OCI-LY1 (cell line): ENCODE data around the gene ASB6.

ENCODE experiments used
- H2AFZ ChIP-seq: fragments of 200-600 bp; sonication (generic), shearing (Covaris generic); 2 replicates; pipeline ENCODE4 v1.6.0; 2014; ENCODE audit warnings: antibody characterized with exemption, mild to moderate bottlenecking, low read length
- H3F3A ChIP-seq: fragments of 200-600 bp; sonication (generic), shearing (Covaris generic); 2 replicates; pipeline ENCODE4 v1.6.0; 2014; ENCODE audit warnings: mild to moderate bottlenecking, antibody characterized with exemption, low read length, moderate library complexity; ENCODE audit not compliant: insufficient read depth
- H3K27ac ChIP-seq: fragments of 200-600 bp; sonication (generic); 2 replicates; pipeline ENCODE4 v1.5.1; 2014; ENCODE audit warnings: low read length, mixed run types, mild to moderate bottlenecking, low read depth; ENCODE audit not compliant: poor library complexity, severe bottlenecking
- H3K27me3 ChIP-seq: fragments of 200-600 bp; sonication (generic); 2 replicates; pipeline ENCODE4 v1.6.0; 2014; ENCODE audit warnings: antibody characterized with exemption, mild to moderate bottlenecking, low read length, moderate library complexity; ENCODE audit not compliant: insufficient read depth
- H3K36me3 ChIP-seq: fragments of 200-600 bp; sonication (generic); 2 replicates; pipeline ENCODE4 v1.6.1; 2014; ENCODE audit warnings: mild to moderate bottlenecking, antibody characterized with exemption, low read length, moderate library complexity, mixed read lengths; ENCODE audit not compliant: insufficient read depth
- H3K4me1 ChIP-seq: fragments of 200-600 bp; sonication (generic); 2 replicates; pipeline ENCODE4 v1.5.1; 2014; ENCODE audit warnings: mild to moderate bottlenecking, low read length, moderate library complexity; ENCODE audit not compliant: insufficient read depth, severe bottlenecking
- H3K4me2 ChIP-seq: fragments of 200-600 bp; sonication (generic), shearing (Covaris generic); 2 replicates; pipeline ENCODE4 v1.6.1; 2014; ENCODE audit warnings: low read length
- H3K4me3 ChIP-seq: fragments of 200-600 bp; sonication (generic); 2 replicates; pipeline ENCODE4 v1.5.1; 2014; ENCODE audit warnings: low read length, low read depth, mild to moderate bottlenecking, mixed read lengths; ENCODE audit not compliant: poor library complexity, severe bottlenecking
- H3K79me2 ChIP-seq: fragments of 200-600 bp; shearing (Covaris generic); 2 replicates; pipeline ENCODE4 v1.6.1; 2016; ENCODE audit warnings: mixed run types, low read length, mixed read lengths; ENCODE audit not compliant: insufficient read depth
- H3K9ac ChIP-seq: fragments of 200-600 bp; sonication (generic), shearing (Covaris generic); 2 replicates; pipeline ENCODE4 v1.6.1; 2014; ENCODE audit warnings: mild to moderate bottlenecking, low read length, mixed read lengths
- H3K9me2 ChIP-seq: fragments of 200-600 bp; sonication (generic), shearing (Covaris generic); 2 replicates; pipeline ENCODE4 v1.6.1; 2014; ENCODE audit warnings: low read depth, mild to moderate bottlenecking, low read length, mixed read lengths
- H3K9me3 ChIP-seq: fragments of 200-600 bp; shearing (Covaris generic); 2 replicates; pipeline ENCODE4 v1.6.1; 2014; ENCODE audit warnings: low read length, mixed read lengths
- H4K20me1 ChIP-seq: fragments of 200-600 bp; sonication (generic), shearing (Covaris generic); 2 replicates; pipeline ENCODE4 v1.6.0; 2016; ENCODE audit warnings: mild to moderate bottlenecking, low read length; ENCODE audit not compliant: insufficient read depth
- CTCF ChIP-seq: fragments of 200-600 bp; sonication (generic), shearing (Covaris generic); IDR thresholded peaks from 2 replicates; pipeline ENCODE4 v1.5.1; 2017; ENCODE audit warnings: mild to moderate bottlenecking, antibody characterized with exemption, low read length, moderate library complexity, mixed read lengths
- EZH2 ChIP-seq: fragments of 200-600 bp; sonication (generic), shearing (Covaris generic); IDR thresholded peaks from 2 replicates; pipeline ENCODE4 v1.8.0; 2017; ENCODE audit warnings: borderline replicate concordance, mixed run types, mild to moderate bottlenecking, antibody characterized with exemption, low read length, moderate library complexity, mixed read lengths

Gene ASB6

GRCh38 chr9:129639756-129640085, 2.2 kb downstream of the ASB6 start:
- H3K79me2 ChIP-seq: no peaks in the 10 kb centered on the region
- H3K9ac ChIP-seq: no peak overlapping the region
- peaks cover 42% of the 10 kb centered on the region for H3K36me3 ChIP-seq
- no peaks in the 10 kb centered on the region for H3K9me3 ChIP-seq
- peaks cover 18% of the 10 kb centered on the region for H3K4me1 ChIP-seq
- H4K20me1 ChIP-seq: no peaks in the 10 kb centered on the region
- no peaks in the 10 kb centered on the region for H3F3A ChIP-seq
- no peaks in the 10 kb centered on the region for H3K9me2 ChIP-seq
- no peak overlapping the region for H2AFZ ChIP-seq
- no peak overlapping the region for H3K4me3 ChIP-seq
- H3K4me2 ChIP-seq: no peak overlapping the region
- no peak overlapping the region for H3K27ac ChIP-seq
- H3K27me3 ChIP-seq: no peaks in the 10 kb centered on the region
- TF ChIP-seq CTCF: no peak
- no peak for TF ChIP-seq EZH2

- H4K20me1 ChIP-seq: no peaks in the 10 kb centered on the region
Measured at GRCh38 chr9:129639034-129639630, 2.8 kb downstream of the ASB6 start.

GRCh38 chr9:129637673-129638439, 4.1 kb downstream of the ASB6 start:
- Histone ChIP-seq H3K79me2 (no peaks in the 10 kb centered on the region), H3K9ac (no peak overlapping the region), H3K27ac (no peak overlapping the region), H3K27me3 (no peaks in the 10 kb centered on the region), H3F3A (no peaks in the 10 kb centered on the region), H3K4me3 (no peak overlapping the region), H4K20me1 (no peaks in the 10 kb centered on the region), H3K9me2 (no peaks in the 10 kb centered on the region), H2AFZ (no peak overlapping the region), H3K36me3 (peaks cover 61% of the 10 kb centered on the region), H3K4me1 (peaks cover 18% of the 10 kb centered on the region), H3K9me3 (no peaks in the 10 kb centered on the region), H3K4me2 (no peak overlapping the region)
- no peak for TF ChIP-seq CTCF
- no peak for TF ChIP-seq EZH2

More at GRCh38 chr9:129639034-129639630, 2.8 kb downstream of the ASB6 start:
- peaks cover 18% of the 10 kb centered on the region for H3K4me1 ChIP-seq
- H3K79me2 ChIP-seq: no peaks in the 10 kb centered on the region
- no peak overlapping the region for H2AFZ ChIP-seq
- no peak for TF ChIP-seq EZH2
- no peak for TF ChIP-seq CTCF
- H3K4me3 ChIP-seq: no peak overlapping the region
- H3K36me3 ChIP-seq: peaks cover 48% of the 10 kb centered on the region
- no peak overlapping the region for H3K9ac ChIP-seq
- H3K9me3 ChIP-seq: no peaks in the 10 kb centered on the region
- no peaks in the 10 kb centered on the region for H3K9me2 ChIP-seq
- no peaks in the 10 kb centered on the region for H3F3A ChIP-seq
- no peak overlapping the region for H3K4me2 ChIP-seq
- H3K27ac ChIP-seq: no peak overlapping the region
- no peaks in the 10 kb centered on the region for H3K27me3 ChIP-seq
